HepG2 (cell line): ENCODE measurements around the gene STIM1. TPM values are rescaled to one million over a fixed set of nuclear protein-coding genes. Genes with fewer than 3 reads are reported as not detected.

Experiments used
- ATAC-seq: fragments of 200-7000 bp; cut with Tn5 transposase; 3 replicates; pipeline ENCODE4 v1.9.1; 2020; ENCODE audit warnings: mild to moderate bottlenecking, moderate library complexity
- Bru-seq: library from RNA; stranded (reverse); fragments of 400-500 nt; gene quantifications from one replicate; lab custom pipeline; 2021; lab: Mats Ljungman, UMichigan
- BruChase-seq, 2 experiments: library from RNA; stranded (reverse); fragments of 400-500 nt; gene quantifications; one replicate each; lab custom pipeline; 2021; lab: Mats Ljungman, UMichigan
- BruUV-seq: library from RNA; stranded (reverse); fragments of 400-500 nt; replicated peaks from 2 replicates; lab custom pipeline; 2021; lab: Mats Ljungman, UMichigan
- CTCF ChIA-PET: fragments of 300-600 bp; formaldehyde crosslinking; extraction: SDS; loops from one replicate; lab custom pipeline; 2021; ENCODE audit warnings: low total read pairs, inconsistent platforms, low intra/inter-chr PET ratio; lab: Yijun Ruan, JAX
- POLR2A ChIA-PET: fragments of 350-600 bp; sonication (Branson Sonifier 250); formaldehyde crosslinking; loops from one replicate; lab custom pipeline; 2020; ENCODE audit warnings: antibody characterized with exemption, inconsistent platforms; lab: Yijun Ruan, JAX
- DNase-seq: peaks from one replicate; pipeline ENCODE4 v3.0.0-alpha.2; 2015; ENCODE audit warnings: low spot score
- FAIRE-seq: peaks from 3 replicates; lab custom pipeline; 2011; peaks lifted over from hg19 to GRCh38; lab: Jason Lieb, UNC
- H2AFZ ChIP-seq: one replicate; pipeline ENCODE4 v1.6.1; 2011; ENCODE audit warnings: low read length, inconsistent platforms
- H3K27ac ChIP-seq: fragments of 300-600 bp; 3 replicates; pipeline ENCODE4 v1.8.0; 2011; ENCODE audit warnings: mixed run types, mild to moderate bottlenecking, mixed read lengths, low read length, inconsistent platforms; ENCODE audit not compliant: insufficient read depth; ENCODE audit errors: extremely low read length
- H3K27me3 ChIP-seq, 2 experiments: fragments of 200-600 bp in 1 of 2; 2 replicates in 1 of 2; 3 replicates in 1 of 2; pipeline versions ENCODE4 v1.6.0 to v1.8.0; 2011; ENCODE audit warnings: low read length in 2 of 2, mild to moderate bottlenecking in 2 of 2, moderate library complexity in 2 of 2, inconsistent platforms in 1 of 2; ENCODE audit not compliant: insufficient read depth in 2 of 2, control insufficient read depth in 1 of 2
- H3K36me3 ChIP-seq, 2 experiments: fragments of 200-600 bp in 1 of 2; replicated peaks in 1 of 2; 2 replicates in 1 of 2; 3 replicates in 1 of 2; pipeline versions ENCODE4 v1.5.1 to v1.8.0; 2011; ENCODE audit warnings: low read length in 2 of 2, inconsistent platforms in 1 of 2; ENCODE audit not compliant: insufficient read depth in 2 of 2, control insufficient read depth in 1 of 2
- H3K4me1 ChIP-seq: 2 replicates; pipeline ENCODE4 v1.5.1; 2012; ENCODE audit warnings: low read length, inconsistent platforms; ENCODE audit not compliant: insufficient read depth
- H3K4me2 ChIP-seq: 2 replicates; pipeline ENCODE4 v1.6.0; 2011; ENCODE audit warnings: low read depth, low read length, inconsistent platforms
- H3K4me3 ChIP-seq, 3 experiments: fragments of 200-600 bp in 1 of 3; sonication (generic), shearing (Covaris generic) in 1 of 3; replicated peaks in 1 of 3; 2 replicates each; pipeline ENCODE4 v1.5.1; 2011 to 2016; ENCODE audit warnings: low read length in 3 of 3, inconsistent platforms in 2 of 3, low read depth in 2 of 3, mild to moderate bottlenecking in 2 of 3, control low read depth in 1 of 3, mixed read lengths in 1 of 3; ENCODE audit not compliant: insufficient read depth in 1 of 3
- H3K79me2 ChIP-seq: one replicate; pipeline ENCODE4 v1.6.1; 2011; ENCODE audit warnings: low read length, inconsistent platforms; ENCODE audit not compliant: insufficient read depth
- H3K9ac ChIP-seq: 2 replicates; pipeline ENCODE4 v1.6.0; 2011; ENCODE audit warnings: mild to moderate bottlenecking, low read depth, low read length, inconsistent platforms; ENCODE audit not compliant: insufficient read depth
- H3K9me3 ChIP-seq: 2 replicates; pipeline ENCODE4 v1.5.1; 2012; ENCODE audit warnings: mild to moderate bottlenecking, low read length
- H4K20me1 ChIP-seq: 2 replicates; pipeline ENCODE4 v1.6.0; 2011; ENCODE audit warnings: inconsistent platforms, mild to moderate bottlenecking, low read length, moderate library complexity; ENCODE audit not compliant: insufficient read depth
- NCOA2 ChIP-seq: sonication (generic); formaldehyde crosslinking; IDR thresholded peaks from 2 replicates; pipeline ENCODE4 v1.8.0; 2022; ENCODE audit warnings: inconsistent platforms
- ONECUT2 ChIP-seq: sonication (generic); formaldehyde crosslinking; IDR thresholded peaks from 2 replicates; pipeline ENCODE4 v1.4.0; 2020; ENCODE audit warnings: missing genetic modification reagents
- REPIN1 ChIP-seq: sonication (generic); formaldehyde crosslinking; IDR thresholded peaks from 2 replicates; pipeline ENCODE4 v1.8.0; 2022; ENCODE audit warnings: missing genetic modification reagents, low read depth, mild to moderate bottlenecking, borderline replicate concordance
- RFX3 ChIP-seq: IDR thresholded peaks from 2 replicates; pipeline ENCODE4 v1.6.1; 2016; ENCODE audit warnings: missing biosample characterization, missing genetic modification reagents
- SNAPC2 ChIP-seq: sonication (generic); formaldehyde crosslinking; IDR thresholded peaks from 2 replicates; pipeline ENCODE4 v1.8.1; 2022; ENCODE audit warnings: mild to moderate bottlenecking, missing genetic modification reagents
- SRY ChIP-seq: sonication (generic); formaldehyde crosslinking; IDR thresholded peaks from 2 replicates; pipeline ENCODE4 v1.8.0; 2022; ENCODE audit warnings: mild to moderate bottlenecking, missing genetic modification reagents
- THAP11 ChIP-seq: IDR thresholded peaks from 2 replicates; pipeline ENCODE4 v1.6.1; 2016; ENCODE audit warnings: missing biosample characterization, missing genetic modification reagents
- TOE1 ChIP-seq: sonication (generic); formaldehyde crosslinking; IDR thresholded peaks from 2 replicates; pipeline ENCODE4 v1.4.0; 2020; ENCODE audit warnings: mild to moderate bottlenecking, missing genetic modification reagents
- ZNF253 ChIP-seq: sonication (generic); formaldehyde crosslinking; IDR thresholded peaks from 2 replicates; pipeline ENCODE4 v1.8.0; 2022; ENCODE audit warnings: mild to moderate bottlenecking, missing genetic modification reagents, borderline replicate concordance
- ZNF543 ChIP-seq: sonication (generic); formaldehyde crosslinking; IDR thresholded peaks from 2 replicates; pipeline ENCODE4 v1.4.0; 2020; ENCODE audit warnings: mild to moderate bottlenecking, missing genetic modification reagents
- ZNF546 ChIP-seq: sonication (generic); formaldehyde crosslinking; conservative IDR thresholded peaks from 2 replicates; pipeline ENCODE4 v1.8.1; 2023; ENCODE audit warnings: mild to moderate bottlenecking, missing genetic modification reagents
- WGBS: methylation state at CpG from one replicate; pipeline ENCODE4 v1.1.6; 2017; ENCODE audit warnings: low lambda C conversion rate; 5-methylcytosine and 5-hydroxymethylcytosine counted together
- in situ Hi-C: cut with HindIII; loops from 2 replicates; pipeline ENCODE4 v1.10.0; 2017; ENCODE audit warnings: low pct_unique_long_range_greater_than_20kb; ENCODE audit not compliant: extremely low pct_ligation_motif_present
- intact Hi-C: fragments of 100-400 bp; cut with micrococcal nuclease; formaldehyde crosslinking; loops from one replicate; pipeline ENCODE4 v1.10.0; 2022; ENCODE audit not compliant: unreplicated experiment
- long read RNA-seq, 2 experiments: library from RNA in 1 of 2; library from polyadenylated mRNA in 1 of 2; stranded (forward) in 1 of 2; unstranded in 1 of 2; transcript quantifications; one replicate each; pipeline ENCODE4 v2.0.0, GENCODE V29; 2019 to 2022
- polyA minus RNA-seq, 3 experiments: library from RNA; depleted of rRNA, polyadenylated mRNA; stranded (reverse); fragments of >200 nt; gene quantifications; 2 replicates each; pipeline ENCODE4 v1.2.3, GENCODE V29; 2011; ENCODE audit warnings: low replicate concordance in 1 of 3
- polyA plus RNA-seq, 8 experiments: library from polyadenylated mRNA; depleted of rRNA in 3 of 8; stranded (reverse) in 7 of 8; unstranded in 1 of 8; fragments of >200 nt; fragmentation: Illumina TruSeq in 4 of 8; extraction: Trizol in 4 of 8; gene quantifications; 2 replicates each; pipeline versions ENCODE4 v1.2.1 to v1.2.3, GENCODE V29; 2011 to 2016; ENCODE audit warnings: low read depth in 4 of 8, missing spikeins in 1 of 8, mixed read lengths in 1 of 8; ENCODE audit not compliant: insufficient read depth in 1 of 8
- total RNA-seq, 5 experiments: library from RNA; depleted of rRNA; stranded (reverse); fragments of >200 nt; fragmentation: Illumina TruSeq; extraction: Trizol; gene quantifications; 2 replicates each; pipeline ENCODE4 v1.2.3, GENCODE V29; 2016; ENCODE audit warnings: low read depth in 1 of 5
- TF ChIP-seq, protein P1 (sequence below): sonication (generic); formaldehyde crosslinking; IDR thresholded peaks from 2 replicates; pipeline ENCODE4 v1.5.1; 2020; ENCODE audit warnings: missing genetic modification reagents, mild to moderate bottlenecking, borderline replicate concordance
- TF ChIP-seq, protein P2 (sequence below): sonication (generic); formaldehyde crosslinking; IDR thresholded peaks from 2 replicates; pipeline ENCODE4 v1.4.0; 2020; ENCODE audit warnings: missing genetic modification reagents, borderline replicate concordance

STIM1 gene
- total RNA-seq (2016; rRNA removed; fragmentation: Illumina TruSeq; extraction: Trizol) (16.3 and 19.2 TPM in 2 replicates), polyA plus RNA-seq (2011; rRNA removed) (28.5 and 33.3 TPM in 2 replicates), polyA minus RNA-seq (2011; rRNA and poly(A)+ RNA removed; ENCODE audit: low replicate concordance) (46.4 and 107 TPM in 2 replicates), Bru-seq, nascent RNA (percentile 68 among the genes with signal in this experiment), BruChase-seq, experiment 1, labeled RNA remaining after a 6-hour chase (percentile 60 among the genes with signal in this experiment), BruChase-seq, experiment 2, labeled RNA remaining after a 2-hour chase (percentile 59 among the genes with signal in this experiment)
- total RNA-seq (2016; cell fraction: cytosol; rRNA removed; fragmentation: Illumina TruSeq; extraction: Trizol; ENCODE audit: low read depth) = 4.1 and 5.8 TPM in 2 replicates
- total RNA-seq (2016; cell fraction: insoluble cytoplasmic fraction; rRNA removed; fragmentation: Illumina TruSeq; extraction: Trizol) = 10.3 and 20.0 TPM in 2 replicates
- total RNA-seq (2016; cell fraction: membrane; rRNA removed; fragmentation: Illumina TruSeq; extraction: Trizol) = 9.1 and 11.2 TPM in 2 replicates
- 32.4 and 32.5 TPM in 2 replicates for total RNA-seq (2016; cell fraction: nucleus; rRNA removed; fragmentation: Illumina TruSeq; extraction: Trizol)
- polyA plus RNA-seq (2011; cell fraction: cytosol; rRNA removed) = 25.0 and 31.9 TPM in 2 replicates
- 53.3 and 57.1 TPM in 2 replicates for polyA plus RNA-seq (2011; cell fraction: nucleus; rRNA removed)
- 41.4 and 42.4 TPM in 2 replicates for polyA plus RNA-seq (2012)
- polyA plus RNA-seq (2016; cell fraction: cytosol; fragmentation: Illumina TruSeq; extraction: Trizol; ENCODE audit: low read depth) = 2.6 TPM in 2 replicates
- 10.3 and 12.6 TPM in 2 replicates for polyA plus RNA-seq (2016; cell fraction: insoluble cytoplasmic fraction; fragmentation: Illumina TruSeq; extraction: Trizol; ENCODE audit: low read depth)
- polyA plus RNA-seq (2016; cell fraction: membrane; fragmentation: Illumina TruSeq; extraction: Trizol; ENCODE audit: low read depth) = 7.0 and 7.4 TPM in 2 replicates
- polyA plus RNA-seq (2016; cell fraction: nucleus; fragmentation: Illumina TruSeq; extraction: Trizol; ENCODE audit: insufficient read depth, low read depth) = 37.7 and 37.8 TPM in 2 replicates
- 35.8 and 57.5 TPM in 2 replicates for polyA minus RNA-seq (2011; cell fraction: cytosol; rRNA and poly(A)+ RNA removed)
- 43.4 and 64.5 TPM in 2 replicates for polyA minus RNA-seq (2011; cell fraction: nucleus; rRNA and poly(A)+ RNA removed)
- long read RNA-seq, experiment 1, full-length matches to known transcripts = 4 of 15 reads
- long read RNA-seq, experiment 1, partial matches to known transcripts = 5 of 15 reads
- long read RNA-seq, experiment 1, other reads (novel, unspliced or antisense) = 6 of 15 reads
- long read RNA-seq, experiment 2, full-length matches to known transcripts = 38 of 127 reads
- long read RNA-seq, experiment 2, partial matches to known transcripts = 37 of 127 reads
- long read RNA-seq, experiment 2, other reads (novel, unspliced or antisense) = 52 of 127 reads

DNA sequence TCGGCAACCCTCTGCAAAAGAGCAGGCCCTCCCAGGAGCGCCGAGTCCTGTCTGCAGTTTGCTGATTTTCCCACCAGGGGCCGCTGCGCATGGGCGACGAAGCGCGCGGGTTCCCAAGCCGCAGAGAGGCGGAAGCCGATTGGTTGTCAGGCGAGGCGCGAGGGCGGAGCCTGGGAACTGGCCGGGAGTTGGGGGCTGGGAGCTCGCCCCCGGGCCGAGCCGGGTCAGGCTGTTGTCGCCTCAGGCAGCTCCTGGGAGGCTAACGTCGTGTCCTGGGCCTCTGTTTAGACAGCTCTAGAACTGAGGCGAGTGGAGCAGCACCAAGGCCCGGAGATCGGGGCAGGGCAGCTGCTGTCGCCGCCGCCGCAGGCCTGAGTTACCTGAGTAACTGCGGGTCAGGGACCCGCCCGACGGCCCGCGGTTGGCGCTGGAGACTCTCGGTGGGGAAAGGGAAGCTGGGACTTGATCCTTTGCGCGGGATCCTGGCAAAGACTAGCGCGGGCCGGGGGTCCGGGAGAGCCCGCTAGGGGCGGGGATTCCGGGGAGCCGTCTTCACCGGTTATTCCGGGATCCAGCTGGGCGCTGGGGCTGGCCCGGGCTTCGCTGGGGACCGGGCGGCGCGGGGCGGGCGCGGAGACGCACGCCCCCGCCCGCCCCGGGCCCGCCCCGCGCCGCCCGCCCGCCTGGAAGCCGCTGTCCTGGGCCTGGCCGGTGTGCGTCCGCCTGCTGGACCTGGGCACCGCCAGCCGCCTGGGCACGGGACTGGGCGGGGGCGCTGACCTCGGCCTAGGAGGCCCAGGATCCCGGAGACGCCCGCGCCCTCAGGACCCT lies at the start of gene STIM1:
TSS of gene STIM1 (plus strand) at position 688 of the 831 bp plus-strand sequence. CDS start 607 bp downstream, outside the sequence.
- peak; percentile 88 for ATAC-seq
- H3K36me3 ChIP-seq = no peaks in the 10 kb centered on the region
- peak within 1 kb of the TSS; percentile 84 for H3K9ac ChIP-seq
- ChIA-PET POLR2A (interaction anchor here (0.6 to 3.4 kb wide), 26 partner anchors 11 to 476 kb away, joined by 3 to 44 read pairs (median 6); partner anchors contain the start of genes NUP98, RHOG and ZNF195), CTCF (interaction anchor here (1.0 to 2.1 kb wide), 2 partner anchors 112 to 217 kb away, joined by 3 to 30 read pairs; no protein-coding TSS in a partner anchor)
- TSS peak; percentile 79 for BruUV-seq
- peak; percentile 46 for FAIRE-seq
- no peaks in the 10 kb centered on the region for H3K9me3 ChIP-seq
- H3K4me3 ChIP-seq = peak within 1 kb of the TSS; percentile 83 to 96 (median 87)
- peak within 1 kb of the TSS; percentile 18 for H2AFZ ChIP-seq
- H4K20me1 ChIP-seq = no peaks in the 10 kb centered on the region
- H3K27me3 ChIP-seq = no peaks in the 10 kb centered on the region; a peak in 1 of 5 replicates
- DNase-seq = peak; percentile 84
- WGBS = 0% methylated on average over 6 of the region's 87 CpGs
- peak within 1 kb of the TSS; percentile 86 for H3K27ac ChIP-seq
- peaks cover 44% of the 10 kb centered on the region for H3K79me2 ChIP-seq
- H3K4me2 ChIP-seq = peak within 1 kb of the TSS; percentile 96
- in situ Hi-C loops = loop anchor here (10.0 kb wide), 1 partner anchor 110 kb away; no protein-coding TSS in a partner anchor
- H3K4me1 ChIP-seq = peaks cover 49% of the 10 kb centered on the region
- intact Hi-C loops = loop anchor here (1.0 to 5.0 kb wide), 6 partner anchors 14 to 217 kb away; partner anchors contain the start of gene RHOG
- TF ChIP-seq ZNF253 (CRISPR knock-in tag) = no peak
- peak; percentile 73 for TF ChIP-seq SRY (CRISPR knock-in tag)
- TF ChIP-seq, protein P1, sequence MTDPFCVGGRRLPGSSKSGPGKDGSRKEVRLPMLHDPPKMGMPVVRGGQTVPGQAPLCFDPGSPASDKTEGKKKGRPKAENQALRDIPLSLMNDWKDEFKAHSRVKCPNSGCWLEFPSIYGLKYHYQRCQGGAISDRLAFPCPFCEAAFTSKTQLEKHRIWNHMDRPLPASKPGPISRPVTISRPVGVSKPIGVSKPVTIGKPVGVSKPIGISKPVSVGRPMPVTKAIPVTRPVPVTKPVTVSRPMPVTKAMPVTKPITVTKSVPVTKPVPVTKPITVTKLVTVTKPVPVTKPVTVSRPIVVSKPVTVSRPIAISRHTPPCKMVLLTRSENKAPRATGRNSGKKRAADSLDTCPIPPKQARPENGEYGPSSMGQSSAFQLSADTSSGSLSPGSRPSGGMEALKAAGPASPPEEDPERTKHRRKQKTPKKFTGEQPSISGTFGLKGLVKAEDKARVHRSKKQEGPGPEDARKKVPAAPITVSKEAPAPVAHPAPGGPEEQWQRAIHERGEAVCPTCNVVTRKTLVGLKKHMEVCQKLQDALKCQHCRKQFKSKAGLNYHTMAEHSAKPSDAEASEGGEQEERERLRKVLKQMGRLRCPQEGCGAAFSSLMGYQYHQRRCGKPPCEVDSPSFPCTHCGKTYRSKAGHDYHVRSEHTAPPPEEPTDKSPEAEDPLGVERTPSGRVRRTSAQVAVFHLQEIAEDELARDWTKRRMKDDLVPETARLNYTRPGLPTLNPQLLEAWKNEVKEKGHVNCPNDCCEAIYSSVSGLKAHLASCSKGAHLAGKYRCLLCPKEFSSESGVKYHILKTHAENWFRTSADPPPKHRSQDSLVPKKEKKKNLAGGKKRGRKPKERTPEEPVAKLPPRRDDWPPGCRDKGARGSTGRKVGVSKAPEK = no peak
- TF ChIP-seq ZNF543 (CRISPR knock-in tag) = no peak
- TF ChIP-seq THAP11 (CRISPR knock-in tag) = peak; percentile 65
- no peak for TF ChIP-seq SNAPC2 (CRISPR knock-in tag)
- TF ChIP-seq RFX3 = no peak
- no peak for TF ChIP-seq ONECUT2 (CRISPR knock-in tag)
- TF ChIP-seq, protein P2, sequence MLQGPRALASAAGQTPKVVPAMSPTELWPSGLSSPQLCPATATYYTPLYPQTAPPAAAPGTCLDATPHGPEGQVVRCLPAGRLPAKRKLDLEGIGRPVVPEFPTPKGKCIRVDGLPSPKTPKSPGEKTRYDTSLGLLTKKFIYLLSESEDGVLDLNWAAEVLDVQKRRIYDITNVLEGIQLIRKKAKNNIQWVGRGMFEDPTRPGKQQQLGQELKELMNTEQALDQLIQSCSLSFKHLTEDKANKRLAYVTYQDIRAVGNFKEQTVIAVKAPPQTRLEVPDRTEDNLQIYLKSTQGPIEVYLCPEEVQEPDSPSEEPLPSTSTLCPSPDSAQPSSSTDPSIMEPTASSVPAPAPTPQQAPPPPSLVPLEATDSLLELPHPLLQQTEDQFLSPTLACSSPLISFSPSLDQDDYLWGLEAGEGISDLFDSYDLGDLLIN (CRISPR knock-in tag) = no peak
- no peak for TF ChIP-seq ZNF546 (CRISPR knock-in tag)
- peak; percentile 62; the same call in 1 of the 2 replicates for TF ChIP-seq REPIN1 (CRISPR knock-in tag)
- TF ChIP-seq TOE1 (CRISPR knock-in tag) = 0 out of 2 replicates have a peak, but pooled peaks have one; percentile 83
- no peak for TF ChIP-seq NCOA2 (CRISPR knock-in tag)
